Activated CD8-positive, alpha-beta memory T cell treated with anti-CD3 and anti-CD28 coated beads for 36 hours (primary cell): Measurements from ENCODE around the gene MANBA. TPM values are rescaled to one million over a fixed set of nuclear protein-coding genes. Genes with fewer than 3 reads are reported as not detected.

Experiments used
- CTCF ChIA-PET: fragments of 350-600 bp; sonication (Branson Sonifier 250); formaldehyde crosslinking; loops from one replicate; lab custom pipeline; 2021; ENCODE audit warnings: antibody characterized with exemption; lab: Charles Lee
- POLR2A ChIA-PET: fragments of 350-600 bp; sonication (Branson Sonifier 250); formaldehyde crosslinking; loops from one replicate; lab custom pipeline; 2021; ENCODE audit warnings: antibody characterized with exemption; lab: Charles Lee
- total RNA-seq, 2 experiments: library from RNA; stranded (reverse); gene quantifications; one replicate each; pipeline ENCODE4 v1.2.3, GENCODE V29; 2021

MANBA gene
- total RNA-seq, 2 experiments from 2014 or later = 7.3 to 8.4 TPM

DNA sequence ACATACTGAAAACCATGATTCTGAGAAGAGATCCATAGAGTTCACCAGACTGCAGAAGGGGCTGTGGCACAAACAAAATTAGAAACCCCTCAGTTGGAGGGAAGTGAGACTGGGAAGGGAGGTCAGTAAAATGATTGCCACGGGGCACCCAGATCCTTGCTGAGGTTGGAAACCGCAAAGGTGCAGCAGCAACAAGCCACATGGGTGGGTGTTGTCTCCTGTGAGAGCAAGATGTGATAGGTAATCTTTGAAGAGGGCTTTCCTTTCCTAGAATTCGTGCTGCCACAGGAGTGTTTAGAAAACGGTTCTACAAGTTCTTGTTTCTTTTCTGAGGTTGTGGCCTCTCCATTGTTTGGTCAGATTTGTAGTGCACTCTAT is 174.1 kb downstream of the MANBA start:
- CTCF ChIA-PET = no interaction called here
- POLR2A ChIA-PET = interaction anchor here (0.8 to 1.4 kb wide), 2 partner anchors 27 to 66 kb away, joined by 3 read pairs; no protein-coding TSS in a partner anchor

DNA sequence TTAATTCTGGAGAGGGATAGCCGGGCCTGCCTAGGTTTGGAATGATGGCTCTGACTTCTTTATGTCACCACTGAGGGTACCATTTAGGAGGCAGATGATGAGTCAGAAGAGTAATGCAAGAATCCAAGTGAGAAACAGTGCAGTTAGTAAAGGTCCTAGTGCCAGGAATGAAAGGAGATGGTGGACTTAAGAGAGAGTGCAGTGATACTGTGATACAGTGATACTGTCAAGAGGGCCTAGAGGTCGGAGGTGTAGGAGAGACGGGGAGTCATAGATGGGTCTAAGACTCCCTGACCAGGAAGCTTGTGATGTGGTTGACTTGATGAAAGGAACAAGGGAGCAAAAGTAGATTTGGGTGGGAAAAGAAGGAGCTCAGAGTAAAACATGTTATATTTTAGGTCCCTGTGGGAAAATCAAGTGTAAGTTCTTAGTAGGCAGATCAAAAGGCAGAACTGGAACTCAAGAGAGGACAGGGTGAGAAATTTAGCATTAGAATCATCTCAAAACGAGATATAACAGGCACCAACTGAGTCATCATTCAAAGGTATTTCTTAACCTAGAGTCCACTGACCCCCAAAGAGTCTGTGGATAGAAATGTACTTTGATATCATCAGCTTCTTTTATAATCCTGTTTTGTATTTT is 174.6 kb downstream of the MANBA start:
- ChIA-PET CTCF (interaction anchor here (1.2 kb wide), 1 partner anchor 27 kb away, joined by 3 read pairs; no protein-coding TSS in a partner anchor), POLR2A (interaction anchor here (0.8 to 1.4 kb wide), 3 partner anchors 26 to 66 kb away, joined by 3 to 4 read pairs (median 3); no protein-coding TSS in a partner anchor)

DNA sequence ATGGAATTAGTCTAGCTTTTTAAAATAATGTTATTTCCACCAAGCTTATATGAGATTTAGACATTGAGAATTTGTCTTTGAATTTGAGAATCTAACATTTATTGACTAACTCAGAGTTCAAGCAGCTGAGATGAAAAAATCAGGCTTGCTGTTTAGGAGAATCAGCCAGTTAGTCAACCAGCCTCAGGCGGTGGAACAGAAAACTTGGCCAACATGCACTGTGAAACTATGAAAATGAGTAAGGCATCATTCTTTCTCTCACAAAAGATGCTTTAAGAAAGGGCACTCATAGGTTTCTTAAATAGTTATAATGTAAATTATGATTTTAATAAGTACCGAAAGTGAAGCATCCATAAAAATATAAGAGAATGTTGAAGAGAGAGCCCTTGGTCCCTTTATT is 175.4 kb downstream of the MANBA start:
- CTCF ChIA-PET = interaction anchor here (1.2 kb wide), 1 partner anchor 27 kb away, joined by 3 read pairs; no protein-coding TSS in a partner anchor
- POLR2A ChIA-PET = interaction anchor here (1.1 kb wide), 1 partner anchor 27 kb away, joined by 4 read pairs; no protein-coding TSS in a partner anchor

DNA sequence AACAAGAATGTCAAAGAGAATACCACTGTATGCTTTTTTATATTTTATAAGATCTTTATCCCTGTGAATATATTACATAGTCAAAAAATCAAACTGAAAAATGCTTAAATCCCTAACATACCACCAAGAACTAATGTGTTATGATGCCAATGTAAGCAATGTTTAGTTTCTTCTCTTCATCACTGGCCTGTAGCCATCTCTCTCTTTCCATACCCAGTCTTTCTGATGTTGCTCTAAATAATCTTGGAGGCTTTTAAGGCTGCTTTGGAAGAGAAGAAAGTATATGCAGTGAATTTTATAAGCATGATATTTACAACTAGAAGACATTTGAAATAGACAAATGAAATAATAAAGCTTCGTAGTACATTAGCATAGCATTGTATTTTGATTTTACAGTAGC is 176.7 kb downstream of the MANBA start:
- ChIA-PET CTCF (no interaction called here), POLR2A (no interaction called here)

Other genes starting within 250 kb of the MANBA start
- 100 to 1,000 TPM; 486 to 487 TPM for gene UBE2D3, start 66.6 kb upstream of the MANBA start, total RNA-seq
- gene CISD2, start 108.0 kb upstream of the MANBA start, total RNA-seq = 10 to 100 TPM; 42.5 to 43.0 TPM